ENCODE data around the gene GPN1.
"Not testable (repeated sequence)": the region's sequence is repeated elsewhere in the genome, so short reads cannot be mapped to it uniquely, and the experiment has no call there.

GRCh38 chr2:27595412-27595811 is 33.4 kb upstream of the GPN1 start:
- not testable (repeated sequence) for TF ChIP-seq CTCF, POLR2AphosphoS5 (IDR thresholded peaks at IDR 0.05)
